NOMO-1 (cell line): ENCODE data around the gene GABBR2.

Source experiments
- DNase-seq, 2 experiments: peaks; one replicate each; lab custom pipeline; 2025; ENCODE audit not compliant: unreplicated experiment in 2 of 2; lab: John Stamatoyannopoulos, UW

GABBR2 gene

GRCh38 chr9:98708933-98709911, at the start of gene GABBR2:
GABBR2 (minus strand) TSS chr9:98708935; CDS start chr9:98708737, 198 bp downstream.
- no peak for DNase-seq

GRCh38 chr9:98755006-98755618, 46.4 kb upstream of the GABBR2 start:
- no peak for DNase-seq

GRCh38 chr9:98751210-98751609, 42.5 kb upstream of the GABBR2 start:
- no peak for DNase-seq

DNA sequence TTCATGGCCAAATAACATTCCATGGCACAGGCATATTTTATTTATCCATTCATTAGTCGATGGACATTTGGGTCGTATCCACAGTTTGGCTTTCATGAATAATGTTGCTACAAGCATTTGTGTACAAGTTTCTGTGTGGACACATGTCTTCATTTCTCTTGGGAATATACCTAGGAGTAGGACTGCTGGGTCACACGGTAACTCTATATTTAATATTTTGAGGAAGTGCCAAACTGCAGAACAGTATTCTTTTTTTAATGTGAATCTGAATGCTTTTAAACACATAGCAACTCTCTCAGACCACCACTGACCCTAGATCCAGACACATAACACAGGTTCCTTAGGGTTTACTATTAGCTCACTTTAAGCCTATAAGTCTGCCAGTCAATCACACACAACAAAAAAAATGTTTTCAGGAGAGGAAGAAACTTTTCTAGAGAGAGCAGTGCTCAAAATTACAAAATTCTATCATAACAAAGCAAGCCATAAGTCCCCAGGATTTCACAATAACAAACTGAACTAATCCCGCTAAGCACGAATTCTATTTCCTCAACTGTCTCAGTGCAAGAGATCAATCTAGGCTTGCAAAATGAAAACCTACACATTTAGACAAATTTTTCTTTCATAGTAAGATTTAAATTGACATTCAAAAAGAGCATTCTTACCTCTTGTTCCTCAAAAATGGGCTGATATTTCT, 41.8 kb upstream of the GABBR2 start:
- DNase-seq = peak; percentile 55 to 83

DNA sequence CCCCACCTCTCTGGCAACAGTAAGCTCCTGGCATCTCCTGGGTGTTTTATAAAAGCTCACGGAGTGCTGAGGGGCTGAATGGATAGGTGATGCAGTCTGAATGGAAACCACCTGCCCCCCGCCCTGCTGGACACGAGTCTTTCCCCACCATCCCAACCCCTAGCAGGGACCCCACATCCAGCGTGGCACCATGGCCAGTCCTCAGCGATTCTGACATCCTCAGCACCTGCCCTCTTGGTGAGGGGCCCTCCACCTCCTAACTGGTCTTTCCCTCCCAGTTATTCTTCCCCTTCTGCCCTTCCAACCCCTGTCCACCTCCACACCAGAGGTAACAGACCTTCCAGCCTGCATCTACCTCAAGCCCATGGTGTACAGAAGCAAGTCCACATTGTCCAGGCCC, 38.7 kb upstream of the GABBR2 start:
- no peak for DNase-seq

DNA sequence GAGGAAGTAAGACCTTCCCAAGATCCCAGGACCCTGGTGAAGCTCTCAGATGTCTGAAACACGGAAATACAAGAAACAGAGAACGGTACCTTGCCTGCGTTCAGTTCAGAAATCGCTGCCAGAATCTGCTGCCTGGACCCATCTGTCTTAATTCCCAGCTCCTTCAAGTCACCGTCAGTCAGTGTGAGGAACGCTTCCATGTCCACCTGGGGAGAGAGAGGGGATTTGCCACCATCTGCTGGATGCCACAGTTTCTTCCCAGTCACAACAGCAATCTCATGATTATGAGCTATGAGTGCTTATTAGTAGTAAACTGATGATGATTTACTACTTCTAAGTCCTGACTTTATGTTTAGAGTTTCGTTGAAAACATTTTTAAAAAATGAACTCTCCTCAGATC, 36.7 kb upstream of the GABBR2 start:
- DNase-seq = no peak

- no peak for DNase-seq
Measured at GRCh38 chr9:98743818-98744611, 35.3 kb upstream of the GABBR2 start.

GRCh38 chr9:98743329-98743728, 34.6 kb upstream of the GABBR2 start:
- no peak for DNase-seq

GRCh38 chr9:98742325-98743280, 33.9 kb upstream of the GABBR2 start:
- DNase-seq = no peak

GRCh38 chr9:98740226-98740881, 31.6 kb upstream of the GABBR2 start:
- no peak for DNase-seq

GRCh38 chr9:98738741-98739140, 30.0 kb upstream of the GABBR2 start:
- no peak for DNase-seq

- DNase-seq = no peak
Measured at GRCh38 chr9:98736226-98736625, 27.5 kb upstream of the GABBR2 start.

GRCh38 chr9:98732801-98733200, 24.1 kb upstream of the GABBR2 start:
- no peak for DNase-seq

DNA sequence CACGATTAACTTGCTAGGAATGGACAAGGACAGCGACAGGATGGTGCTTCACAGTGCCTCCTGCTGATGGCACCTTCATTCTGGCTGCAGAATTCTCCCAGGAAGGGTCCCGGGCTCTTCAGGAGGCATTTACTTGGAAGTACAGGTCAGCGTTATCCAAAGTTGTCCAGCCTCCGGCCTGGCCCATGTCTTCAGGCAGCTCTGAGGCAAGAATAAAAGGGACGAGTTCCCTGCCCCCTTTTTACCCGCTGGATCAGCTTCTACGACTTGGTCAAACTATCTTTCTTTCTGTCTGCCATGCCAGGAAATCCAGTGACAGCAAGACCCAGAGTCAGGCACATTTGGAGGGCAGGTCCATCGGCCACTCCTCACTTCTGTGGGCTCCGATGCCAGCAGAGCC, 23.4 kb upstream of the GABBR2 start:
- no peak for DNase-seq

- no peak for DNase-seq
Measured at GRCh38 chr9:98730871-98731270, 22.1 kb upstream of the GABBR2 start.

- DNase-seq = no peak
Measured at GRCh38 chr9:98728500-98728899, 19.8 kb upstream of the GABBR2 start.

GRCh38 chr9:98727428-98727827, 18.7 kb upstream of the GABBR2 start:
- no peak for DNase-seq

DNA sequence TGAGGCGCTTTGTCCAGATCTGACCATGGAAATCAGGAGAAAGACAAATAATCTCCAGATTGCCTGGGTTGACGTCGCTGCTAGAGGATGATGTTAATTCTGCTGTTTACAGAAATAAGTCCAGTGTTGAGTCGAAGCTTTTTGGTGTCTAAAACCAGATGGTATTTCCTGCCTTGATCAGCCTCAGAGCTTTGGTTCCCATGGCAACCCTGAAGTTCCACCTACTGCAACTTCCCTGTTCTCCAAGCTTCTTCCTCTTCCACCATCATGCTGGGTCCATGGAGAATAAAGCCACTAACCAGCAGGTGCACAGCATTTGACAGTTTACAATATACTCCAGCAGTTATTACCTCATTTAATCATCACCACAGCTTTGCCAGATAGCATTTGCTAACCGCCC, 18.0 kb upstream of the GABBR2 start:
- peak; percentile 49 to 76 for DNase-seq
